ENCODE measurements around the gene SPO11. TPM values are rescaled to one million over a fixed set of nuclear protein-coding genes. Genes with fewer than 3 reads are reported as not detected.

Gene SPO11
- total RNA-seq, 3 donors from 2014 or later: not detected

- no peak for DNase-seq (ENCODE audit: low spot score in 2 of 2)
- no peaks in the 10 kb centered on the region for H3K9me3 ChIP-seq
- no peak for TF ChIP-seq CTCF (IDR thresholded peaks at IDR 0.05)
- TF ChIP-seq POLR2A (IDR thresholded peaks at IDR 0.05): no peak
- no peak for TF ChIP-seq POLR2AphosphoS5 (IDR thresholded peaks at IDR 0.05)
- no peaks in the 10 kb centered on the region for H3K36me3 ChIP-seq
- H3K27ac ChIP-seq: peak overlapping the region; percentile 7 to 66
- intact Hi-C loops (cut with DNase I; ENCODE audit: low total_unique reads): no loop called here
- peaks cover 0 to 7% of the 10 kb centered on the region in 2 donors for H3K4me1 ChIP-seq
- no peaks in the 10 kb centered on the region for H3K27me3 ChIP-seq
- no peak overlapping the region for H3K4me3 ChIP-seq
These were observed 3.8 kb upstream of the SPO11 start for GRCh38 chr20:57325632-57326356.

GRCh38 chr20:57326667-57327455 lies 2.7 kb upstream of the SPO11 start:
- Histone ChIP-seq H3K27ac (peak overlapping the region; percentile 7 to 66), H3K4me3 (no peak overlapping the region), H3K36me3 (no peaks in the 10 kb centered on the region), H3K27me3 (peaks cover 0 to 2% of the 10 kb centered on the region in 2 donors), H3K9me3 (no peaks in the 10 kb centered on the region), H3K4me1 (peaks cover 0 to 7% of the 10 kb centered on the region in 2 donors)
- intact Hi-C loops (cut with DNase I; ENCODE audit: low total_unique reads): no loop called here
- peak; percentile 77 to 78 for DNase-seq (ENCODE audit: low spot score in 2 of 2)
- TF ChIP-seq CTCF (IDR thresholded peaks at IDR 0.05): no peak
- peak in 1 of 3 donors; percentile 30 for TF ChIP-seq POLR2AphosphoS5 (IDR thresholded peaks at IDR 0.05)

GRCh38 chr20:57327820-57328219 lies 1.8 kb upstream of the SPO11 start:
- Histone ChIP-seq H3K4me3 (no peak overlapping the region), H3K27ac (no peak overlapping the region), H3K4me1 (peaks cover 0 to 7% of the 10 kb centered on the region in 2 donors), H3K9me3 (no peaks in the 10 kb centered on the region), H3K27me3 (peaks cover 0 to 5% of the 10 kb centered on the region in 2 donors), H3K36me3 (no peaks in the 10 kb centered on the region)
- DNase-seq (ENCODE audit: low spot score in 2 of 2): no peak
- intact Hi-C loops (cut with DNase I; ENCODE audit: low total_unique reads): no loop called here
- no peak for TF ChIP-seq CTCF (IDR thresholded peaks at IDR 0.05)
- no peak for TF ChIP-seq POLR2AphosphoS5 (IDR thresholded peaks at IDR 0.05)
- TF ChIP-seq POLR2A (IDR thresholded peaks at IDR 0.05): no peak

- Histone ChIP-seq H3K27ac (no peak overlapping the region), H3K4me1 (peaks cover 0 to 5% of the 10 kb centered on the region in 2 donors), H3K36me3 (no peaks in the 10 kb centered on the region), H3K9me3 (no peaks in the 10 kb centered on the region), H3K27me3 (peaks cover 0 to 5% of the 10 kb centered on the region in 2 donors), H3K4me3 (no peak overlapping the region)
- TF ChIP-seq POLR2A (IDR thresholded peaks at IDR 0.05): no peak
- no peak for TF ChIP-seq POLR2AphosphoS5 (IDR thresholded peaks at IDR 0.05)
- TF ChIP-seq CTCF (IDR thresholded peaks at IDR 0.05): no peak
- intact Hi-C loops (cut with DNase I; ENCODE audit: low total_unique reads): no loop called here
- DNase-seq (ENCODE audit: low spot score in 2 of 2): no peak
These were observed 1.4 kb downstream of the SPO11 start for GRCh38 chr20:57330998-57331397.
